Liver (tissue), 9 donors: ENCODE results near the gene PTPRN2. TPM values are rescaled to one million over a fixed set of nuclear protein-coding genes. Genes with fewer than 3 reads are reported as not detected.
"Not testable (repeated sequence)": the region's sequence is repeated elsewhere in the genome, so short reads cannot be mapped to it uniquely, and the experiment has no call there.

Experiments
- DNase-seq: peaks from one replicate; pipeline ENCODE4 v3.0.0-alpha.2; 2017; ENCODE audit warnings: low spot score
- H3K27ac ChIP-seq, 2 donors: one replicate each; pipeline ENCODE4 v1.7.0; 2013; ENCODE audit warnings: inconsistent platforms in 2 of 2, low read length in 2 of 2, control low read depth in 1 of 2, low read depth in 1 of 2, mild to moderate bottlenecking in 1 of 2
- H3K27me3 ChIP-seq, 4 donors: one replicate each; pipeline versions ENCODE4 v1.6.1 to v1.7.0; 2013; ENCODE audit warnings: low read length in 3 of 4, inconsistent platforms in 1 of 4, mild to moderate bottlenecking in 1 of 4, moderate library complexity in 1 of 4; ENCODE audit not compliant: control insufficient read depth in 4 of 4, insufficient read depth in 4 of 4
- H3K36me3 ChIP-seq, 4 donors: one replicate each; pipeline versions ENCODE4 v1.6.1 to v1.7.0; 2013; ENCODE audit warnings: low read length in 3 of 4, mild to moderate bottlenecking in 3 of 4, low read depth in 1 of 4, moderate library complexity in 1 of 4; ENCODE audit not compliant: control insufficient read depth in 4 of 4, insufficient read depth in 3 of 4
- H3K4me1 ChIP-seq, 4 donors: one replicate each; pipeline versions ENCODE4 v1.6.1 to v1.7.0; 2013; ENCODE audit warnings: low read length in 3 of 4, mild to moderate bottlenecking in 3 of 4, moderate library complexity in 1 of 4; ENCODE audit not compliant: control insufficient read depth in 4 of 4, insufficient read depth in 4 of 4
- H3K4me3 ChIP-seq, 3 donors: one replicate each; pipeline versions ENCODE4 v1.6.1 to v1.7.0; 2013; ENCODE audit warnings: low read length in 3 of 3, control low read depth in 1 of 3, low read depth in 1 of 3, mild to moderate bottlenecking in 1 of 3
- H3K9ac ChIP-seq, 2 donors: one replicate each; pipeline ENCODE4 v1.7.0; 2013; ENCODE audit warnings: low read length in 2 of 2, mild to moderate bottlenecking in 2 of 2, moderate library complexity in 2 of 2, control low read depth in 1 of 2, low read depth in 1 of 2
- H3K9me3 ChIP-seq, 4 donors: one replicate each; pipeline versions ENCODE4 v1.6.1 to v1.7.0; 2013; ENCODE audit warnings: low read length in 3 of 4; ENCODE audit not compliant: control insufficient read depth in 4 of 4
- EGR1 ChIP-seq, 2 donors: IDR thresholded peaks; 2 replicates each; pipeline ENCODE4 v1.6.1; 2016 to 2018; ENCODE audit warnings: antibody characterized with exemption in 2 of 2, low read depth in 2 of 2
- FOXA1 ChIP-seq: IDR thresholded peaks from 2 replicates; pipeline ENCODE4 v1.6.1; 2016; ENCODE audit warnings: antibody characterized with exemption
- FOXA2 ChIP-seq: IDR thresholded peaks from 2 replicates; pipeline ENCODE4 v1.6.1; 2016; ENCODE audit warnings: antibody characterized with exemption
- GABPA ChIP-seq, 2 donors: IDR thresholded peaks in 1 of 2; conservative IDR thresholded peaks in 1 of 2; 2 replicates each; pipeline ENCODE4 v1.6.1; 2016; ENCODE audit warnings: antibody characterized with exemption in 2 of 2, mild to moderate bottlenecking in 1 of 2, moderate library complexity in 1 of 2
- HNF4A ChIP-seq, 2 donors: conservative IDR thresholded peaks; 2 replicates each; pipeline ENCODE4 v1.6.1; 2016; ENCODE audit warnings: antibody characterized with exemption in 2 of 2, mild to moderate bottlenecking in 2 of 2
- HNF4G ChIP-seq: IDR thresholded peaks from 2 replicates; pipeline ENCODE4 v1.6.1; 2016; ENCODE audit warnings: antibody characterized with exemption
- JUND ChIP-seq, 2 donors: IDR thresholded peaks; 2 replicates each; pipeline ENCODE4 v1.6.1; 2016; ENCODE audit warnings: antibody characterized with exemption in 2 of 2
- NR2F2 ChIP-seq: IDR thresholded peaks from 2 replicates; pipeline ENCODE4 v1.6.1; 2016; ENCODE audit warnings: antibody characterized with exemption
- RAD21 ChIP-seq, 2 donors: IDR thresholded peaks; 2 replicates each; pipeline ENCODE4 v1.6.1; 2016; ENCODE audit warnings: antibody characterized with exemption in 2 of 2, mild to moderate bottlenecking in 2 of 2
- RXRA ChIP-seq, 2 donors: IDR thresholded peaks; 2 replicates each; pipeline ENCODE4 v1.6.1; 2017 to 2018; ENCODE audit warnings: antibody characterized with exemption in 2 of 2, mild to moderate bottlenecking in 1 of 2
- SP1 ChIP-seq: IDR thresholded peaks from 2 replicates; pipeline ENCODE4 v1.6.1; 2018; ENCODE audit warnings: antibody characterized with exemption, mild to moderate bottlenecking
- WGBS: extraction: QIAGEN DNeasy Blood & Tissue Kit; methylation state at CpG from one replicate; pipeline ENCODE4 v1.1.7; 2013; 5-methylcytosine and 5-hydroxymethylcytosine counted together
- polyA plus RNA-seq, 2 donors: library from polyadenylated mRNA; stranded (reverse) in 1 of 2; unstranded in 1 of 2; fragments of 200-250 nt in 1 of 2; fragments of >200 nt in 1 of 2; fragmentation: Nextera tagmentation in 1 of 2; extraction: Ambion mirVana in 1 of 2; gene quantifications; one replicate each; pipeline versions ENCODE4 v1.2.1 to v1.2.3, GENCODE V29; 2013 to 2015
- total RNA-seq, 2 donors: library from RNA; depleted of rRNA; stranded (reverse); fragments of >200 nt; gene quantifications; one replicate each; pipeline ENCODE4 v1.2.3, GENCODE V29; 2014
- TF ChIP-seq, protein P1 (sequence below): IDR thresholded peaks from 2 replicates; pipeline ENCODE4 v1.6.1; 2016; ENCODE audit warnings: antibody characterized with exemption, mild to moderate bottlenecking
- TF ChIP-seq, protein P2 (sequence below): IDR thresholded peaks from 2 replicates; pipeline ENCODE4 v1.6.1; 2016; ENCODE audit warnings: antibody characterized with exemption
- TF ChIP-seq, protein P3 (sequence below): fragments of 150-350 bp; IDR thresholded peaks from 2 replicates; pipeline ENCODE4 v1.5.1; 2017; ENCODE audit warnings: improper control_type of control experiment, low read depth, low read length; ENCODE audit not compliant: missing input control
- TF ChIP-seq, protein P4 (sequence below): IDR thresholded peaks from 2 replicates; pipeline ENCODE4 v1.6.1; 2016; ENCODE audit warnings: antibody characterized with exemption
- donor health status: healthy.
- donor health status: healthy.
- donor health status: healthy.
- donor health status: healthy.
- donor health status: healthy.

Gene PTPRN2
- total and polyA plus RNA-seq, 4 donors, result 0.75 to 1.9 (median 1.1) TPM

DNA sequence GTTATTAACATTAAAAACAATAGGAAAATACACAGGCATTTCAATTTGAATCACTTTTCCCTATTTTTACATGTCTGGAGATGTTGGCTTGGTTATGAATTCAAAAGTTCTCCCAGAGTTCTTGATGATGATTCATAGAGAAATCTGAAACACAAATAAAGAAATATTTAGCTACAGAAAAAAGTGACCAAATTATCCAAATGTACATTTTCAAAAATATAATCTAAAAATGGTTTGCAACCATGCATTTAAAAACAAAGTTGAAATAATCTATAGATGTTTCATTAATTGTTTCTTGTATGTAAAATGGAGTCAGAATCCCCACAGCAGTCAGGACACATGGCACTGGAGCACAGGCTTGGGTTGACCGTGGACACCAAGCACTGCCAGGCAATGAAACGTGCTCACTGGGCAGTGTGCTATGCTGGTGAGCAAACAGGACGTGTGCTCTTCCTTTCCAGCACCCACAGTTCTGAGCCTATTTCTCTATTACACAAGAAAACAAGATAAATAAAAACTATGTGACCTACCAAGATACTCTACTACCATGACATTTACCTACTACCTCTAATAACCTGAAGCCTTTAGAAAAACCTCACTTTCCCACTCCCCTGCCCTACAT, 44.1 kb upstream of the PTPRN2 start (continued):
- TF ChIP-seq FOXA2, result no peak

DNA sequence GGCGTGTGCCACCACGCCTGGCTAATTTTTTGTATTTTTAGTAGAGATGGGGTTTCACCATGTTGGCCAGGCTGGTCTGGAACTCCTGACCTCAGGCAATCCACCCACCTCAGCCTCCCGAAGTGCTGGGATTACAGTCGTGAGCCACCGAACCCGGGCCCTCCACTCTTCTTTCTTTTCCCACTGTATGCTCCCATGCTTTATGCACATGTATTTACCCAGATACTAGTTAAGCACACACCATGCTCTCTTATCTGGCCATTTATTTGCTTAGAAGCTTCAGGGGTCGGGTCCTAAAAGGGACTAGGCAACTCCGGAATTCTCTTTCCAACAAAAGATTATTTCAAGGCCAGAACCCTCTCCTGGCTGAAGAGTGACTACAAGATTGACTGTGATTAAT, 38.7 kb upstream of the PTPRN2 start:
- not testable (repeated sequence) for H3K27ac ChIP-seq, H3K4me1 ChIP-seq, H3K27me3 ChIP-seq, H3K9ac ChIP-seq, H3K9me3 ChIP-seq, H3K36me3 ChIP-seq, H3K4me3 ChIP-seq, DNase-seq
- 75% methylated on average over 8 of the region's 8 CpGs for WGBS

DNA sequence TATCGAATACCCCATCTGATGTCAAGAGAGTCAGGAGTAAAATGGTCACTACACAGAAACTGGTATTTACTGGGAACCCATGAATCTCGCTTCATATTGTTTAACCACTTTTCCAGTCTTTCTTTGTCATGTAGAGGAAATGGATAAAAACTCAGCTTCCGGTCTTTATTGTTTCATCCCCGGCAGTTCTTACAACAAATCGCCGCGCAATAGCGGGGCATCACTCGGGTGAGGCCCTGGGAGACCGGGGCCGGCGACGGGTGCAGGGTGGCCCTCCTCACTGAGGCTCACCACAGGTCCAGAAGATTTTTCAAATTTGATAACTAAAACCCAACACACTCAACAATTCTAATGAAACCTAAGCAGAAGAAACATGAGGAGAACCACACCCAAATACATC, 35.6 kb upstream of the PTPRN2 start:
- 92% methylated on average over 13 of the region's 13 CpGs for WGBS
- Histone ChIP-seq H3K4me1 (no peaks in the 10 kb centered on the region), H3K27ac (no peak overlapping the region), H3K9me3 (no peaks in the 10 kb centered on the region), H3K36me3 (peaks cover 0 to 3% (median 0%) of the 10 kb centered on the region in 4 donors), H3K27me3 (no peaks in the 10 kb centered on the region), H3K9ac (no peak overlapping the region), H3K4me3 (no peak overlapping the region)
- TF ChIP-seq HNF4G (no peak), FOXA2 (no peak), FOXA1 (no peak), GABPA (IDR thresholded peaks at IDR 0.05 in 1 of 2, conservative IDR thresholded peaks at IDR 0.05 in 1 of 2) (no peak), RXRA (IDR thresholded peaks at IDR 0.05) (no peak), SP1 (no peak)
- TF ChIP-seq, protein P1, sequence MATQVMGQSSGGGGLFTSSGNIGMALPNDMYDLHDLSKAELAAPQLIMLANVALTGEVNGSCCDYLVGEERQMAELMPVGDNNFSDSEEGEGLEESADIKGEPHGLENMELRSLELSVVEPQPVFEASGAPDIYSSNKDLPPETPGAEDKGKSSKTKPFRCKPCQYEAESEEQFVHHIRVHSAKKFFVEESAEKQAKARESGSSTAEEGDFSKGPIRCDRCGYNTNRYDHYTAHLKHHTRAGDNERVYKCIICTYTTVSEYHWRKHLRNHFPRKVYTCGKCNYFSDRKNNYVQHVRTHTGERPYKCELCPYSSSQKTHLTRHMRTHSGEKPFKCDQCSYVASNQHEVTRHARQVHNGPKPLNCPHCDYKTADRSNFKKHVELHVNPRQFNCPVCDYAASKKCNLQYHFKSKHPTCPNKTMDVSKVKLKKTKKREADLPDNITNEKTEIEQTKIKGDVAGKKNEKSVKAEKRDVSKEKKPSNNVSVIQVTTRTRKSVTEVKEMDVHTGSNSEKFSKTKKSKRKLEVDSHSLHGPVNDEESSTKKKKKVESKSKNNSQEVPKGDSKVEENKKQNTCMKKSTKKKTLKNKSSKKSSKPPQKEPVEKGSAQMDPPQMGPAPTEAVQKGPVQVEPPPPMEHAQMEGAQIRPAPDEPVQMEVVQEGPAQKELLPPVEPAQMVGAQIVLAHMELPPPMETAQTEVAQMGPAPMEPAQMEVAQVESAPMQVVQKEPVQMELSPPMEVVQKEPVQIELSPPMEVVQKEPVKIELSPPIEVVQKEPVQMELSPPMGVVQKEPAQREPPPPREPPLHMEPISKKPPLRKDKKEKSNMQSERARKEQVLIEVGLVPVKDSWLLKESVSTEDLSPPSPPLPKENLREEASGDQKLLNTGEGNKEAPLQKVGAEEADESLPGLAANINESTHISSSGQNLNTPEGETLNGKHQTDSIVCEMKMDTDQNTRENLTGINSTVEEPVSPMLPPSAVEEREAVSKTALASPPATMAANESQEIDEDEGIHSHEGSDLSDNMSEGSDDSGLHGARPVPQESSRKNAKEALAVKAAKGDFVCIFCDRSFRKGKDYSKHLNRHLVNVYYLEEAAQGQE, result no peak
- no peak for DNase-seq

DNA sequence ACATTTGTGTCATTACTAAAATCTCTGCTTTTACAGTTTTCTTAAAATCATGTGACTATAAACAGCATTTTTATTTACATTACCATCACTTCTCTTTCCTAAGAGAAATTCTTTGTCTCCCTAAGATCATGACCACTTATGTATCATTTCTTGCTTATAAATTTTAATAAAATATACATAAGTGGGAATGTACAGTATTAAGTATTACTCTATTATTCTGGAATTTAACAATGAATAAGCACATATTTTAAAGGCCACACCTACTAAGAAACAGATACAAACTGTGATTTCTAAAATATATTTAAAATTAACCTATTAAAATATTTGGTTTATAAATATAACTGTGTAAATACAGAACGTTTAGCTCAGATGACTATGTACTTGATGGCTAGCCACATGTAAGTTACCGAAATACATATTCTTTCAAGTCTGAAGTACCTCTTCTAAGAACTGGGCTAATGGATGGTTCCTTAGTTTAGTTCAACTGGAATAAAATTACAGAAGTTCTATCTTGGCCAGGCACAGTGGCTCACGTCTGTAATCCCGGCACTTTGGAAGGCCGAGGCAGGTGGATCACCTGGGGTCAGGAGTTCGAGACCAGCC, 33.3 kb upstream of the PTPRN2 start:
- Histone ChIP-seq H3K4me1 (no peaks in the 10 kb centered on the region), H3K27me3 (no peaks in the 10 kb centered on the region), H3K9ac (no peak overlapping the region), H3K27ac (no peak overlapping the region), H3K4me3 (no peak overlapping the region), H3K36me3 (no peaks in the 10 kb centered on the region), H3K9me3 (no peaks in the 10 kb centered on the region)
- DNase-seq, result no peak
- 89% methylated on average over 6 of the region's 6 CpGs for WGBS
- TF ChIP-seq JUND (IDR thresholded peaks at IDR 0.05) (no peak), HNF4A (conservative IDR thresholded peaks at IDR 0.05) (no peak), HNF4G (no peak), RAD21 (IDR thresholded peaks at IDR 0.05) (no peak), GABPA (IDR thresholded peaks at IDR 0.05 in 1 of 2, conservative IDR thresholded peaks at IDR 0.05 in 1 of 2) (no peak), NR2F2 (no peak), EGR1 (IDR thresholded peaks at IDR 0.05; ENCODE audit: low read depth in 2 of 2) (no peak), RXRA (IDR thresholded peaks at IDR 0.05) (no peak), FOXA2 (no peak), SP1 (no peak)
- TF ChIP-seq, protein P2, sequence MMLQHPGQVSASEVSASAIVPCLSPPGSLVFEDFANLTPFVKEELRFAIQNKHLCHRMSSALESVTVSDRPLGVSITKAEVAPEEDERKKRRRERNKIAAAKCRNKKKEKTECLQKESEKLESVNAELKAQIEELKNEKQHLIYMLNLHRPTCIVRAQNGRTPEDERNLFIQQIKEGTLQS, result no peak
- TF ChIP-seq, protein P3, sequence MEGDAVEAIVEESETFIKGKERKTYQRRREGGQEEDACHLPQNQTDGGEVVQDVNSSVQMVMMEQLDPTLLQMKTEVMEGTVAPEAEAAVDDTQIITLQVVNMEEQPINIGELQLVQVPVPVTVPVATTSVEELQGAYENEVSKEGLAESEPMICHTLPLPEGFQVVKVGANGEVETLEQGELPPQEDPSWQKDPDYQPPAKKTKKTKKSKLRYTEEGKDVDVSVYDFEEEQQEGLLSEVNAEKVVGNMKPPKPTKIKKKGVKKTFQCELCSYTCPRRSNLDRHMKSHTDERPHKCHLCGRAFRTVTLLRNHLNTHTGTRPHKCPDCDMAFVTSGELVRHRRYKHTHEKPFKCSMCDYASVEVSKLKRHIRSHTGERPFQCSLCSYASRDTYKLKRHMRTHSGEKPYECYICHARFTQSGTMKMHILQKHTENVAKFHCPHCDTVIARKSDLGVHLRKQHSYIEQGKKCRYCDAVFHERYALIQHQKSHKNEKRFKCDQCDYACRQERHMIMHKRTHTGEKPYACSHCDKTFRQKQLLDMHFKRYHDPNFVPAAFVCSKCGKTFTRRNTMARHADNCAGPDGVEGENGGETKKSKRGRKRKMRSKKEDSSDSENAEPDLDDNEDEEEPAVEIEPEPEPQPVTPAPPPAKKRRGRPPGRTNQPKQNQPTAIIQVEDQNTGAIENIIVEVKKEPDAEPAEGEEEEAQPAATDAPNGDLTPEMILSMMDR, result no peak
- TF ChIP-seq, protein P4, sequence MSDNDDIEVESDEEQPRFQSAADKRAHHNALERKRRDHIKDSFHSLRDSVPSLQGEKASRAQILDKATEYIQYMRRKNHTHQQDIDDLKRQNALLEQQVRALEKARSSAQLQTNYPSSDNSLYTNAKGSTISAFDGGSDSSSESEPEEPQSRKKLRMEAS, result no peak
- TF ChIP-seq, protein P1, result no peak
